Adrenal gland (tissue), 12 donors: ENCODE results near the gene ZNF488. TPM values are rescaled to one million over a fixed set of nuclear protein-coding genes. Genes with fewer than 3 reads are reported as not detected.
"Not testable (repeated sequence)": the region's sequence is repeated elsewhere in the genome, so short reads cannot be mapped to it uniquely, and the experiment has no call there.

Experiments
- DNase-seq, 7 donors: peaks; one replicate each; pipeline ENCODE4 v3.0.0-alpha.2; 2019 to 2020
- H3K27ac ChIP-seq, 5 donors: fragments of 200-600 bp; sonication (generic) in 4 of 5; 1 replicate in 3 of 5; 2 replicates in 2 of 5; pipeline versions ENCODE4 v1.5.1 to v1.8.0; 2016 to 2020; ENCODE audit warnings: mild to moderate bottlenecking in 1 of 5
- H3K27me3 ChIP-seq: fragments of 200-600 bp; 2 replicates; pipeline ENCODE4 v1.8.0; 2021
- H3K36me3 ChIP-seq, 2 donors: fragments of 200-600 bp; replicated peaks in 1 of 2; 1 replicate in 1 of 2; 2 replicates in 1 of 2; pipeline versions ENCODE4 v1.5.1 to v1.8.0; 2018 to 2022
- H3K4me1 ChIP-seq, 2 donors: fragments of 200-600 bp; replicated peaks in 1 of 2; 1 replicate in 1 of 2; 2 replicates in 1 of 2; pipeline versions ENCODE4 v1.5.1 to v1.8.0; 2018 to 2021
- H3K4me3 ChIP-seq, 4 donors: fragments of 200-600 bp; sonication (generic) in 3 of 4; one replicate each; pipeline ENCODE4 v1.5.1; 2016 to 2018
- H3K9me3 ChIP-seq, 3 donors: fragments of 200-600 bp; sonication (generic) in 1 of 3; replicated peaks in 1 of 3; 1 replicate in 2 of 3; 2 replicates in 1 of 3; pipeline versions ENCODE4 v1.5.1 to v1.8.0; 2016 to 2021
- POLR2A ChIP-seq, 2 donors: fragments of 450-650 bp; IDR thresholded peaks; one replicate each; pipeline ENCODE4 v1.6.1; 2017; ENCODE audit warnings: antibody characterized with exemption in 2 of 2, mild to moderate bottlenecking in 2 of 2, moderate library complexity in 1 of 2
- WGBS, 4 donors: extraction: QIAGEN DNeasy Blood & Tissue Kit in 2 of 4; methylation state at CpG; one replicate each; pipeline versions ENCODE4 v1.1.5 to v1.1.7; 2013 to 2017; 5-methylcytosine and 5-hydroxymethylcytosine counted together
- intact Hi-C, 2 donors: fragments of 100-400 bp; cut with DNase I; formaldehyde crosslinking; loops; one replicate each; pipeline versions ENCODE4 v1.14.1 to v1.15.0; 2022 to 2023
- polyA plus RNA-seq, 3 donors: library from polyadenylated mRNA; stranded (reverse); fragments of 200-250 nt in 2 of 3; fragments of 350-450 nt in 1 of 3; fragmentation: Illumina TruSeq in 1 of 3; extraction: RNeasy Lipid Tissue Mini Kit (QIAGEN cat#74804) in 1 of 3; gene quantifications; one replicate each; pipeline ENCODE4 v1.2.3, GENCODE V29; 2013 to 2014
- total RNA-seq, 9 donors: library from RNA; depleted of rRNA in 4 of 9; stranded (reverse); fragments of >200 nt in 4 of 9; fragments of 120-200 nt in 1 of 9; fragmentation: NEBNext Ultra II Directional in 1 of 9; extraction: Animal tissue kit (Norgen Biotek cat#: 25700) in 1 of 9; gene quantifications; one replicate each; pipeline versions ENCODE4 v1.1.0 to v1.2.4, GENCODE V29; 2013 to 2023
- TF ChIP-seq, protein P1 (sequence below), 6 experiments: fragments of 450-650 bp in 4 of 6; fragments of 200-600 bp in 2 of 6; sonication (generic) in 1 of 6; IDR thresholded peaks; 1 replicate in 5 of 6; 2 replicates in 1 of 6; pipeline versions ENCODE4 v1.5.1 to v1.8.0; 2016 to 2021; ENCODE audit warnings: antibody characterized with exemption in 6 of 6, mild to moderate bottlenecking in 2 of 6, moderate library complexity in 1 of 6
- donor health status: healthy with polysubstance abuse.
- donor health status: Bipolar disorder and iron deficiency.
- donor health status: DM: yes; HTN: yes; CAD: no.
- donor health status: DM: no; HTN: no; CAD: no.
- donor health status: DM: no; HTN: no; CAD: no.
- donor health status: DM: yes; HTN: yes; CAD: no.

ZNF488 gene
- total and polyA plus RNA-seq, 12 donors, result 0.03 to 0.20 (median 0.11) TPM; not detected in 3

DNA sequence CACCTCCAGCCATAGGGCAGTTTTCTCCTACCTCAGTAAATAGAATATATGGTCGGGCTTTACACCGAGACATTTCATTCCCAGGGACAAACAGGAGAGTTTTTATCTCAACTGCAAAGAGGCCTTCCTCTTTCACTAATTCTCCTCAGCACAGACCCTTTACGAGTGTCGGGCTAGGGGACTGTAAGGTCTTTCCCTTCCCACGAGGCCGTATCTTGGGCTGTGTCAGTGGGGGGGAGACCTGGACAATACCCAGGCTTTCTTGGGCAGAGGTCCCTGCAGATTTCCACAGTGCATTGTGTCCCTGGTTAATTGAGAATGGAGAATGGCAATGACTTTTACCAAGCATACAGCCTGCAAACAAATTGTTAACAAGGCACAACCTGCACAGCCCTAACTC lies 13.2 kb upstream of the ZNF488 start:
- 89 to 93% (median 92%) methylated on average over 6 of the region's 6 CpGs for WGBS, 4 donors
- TF ChIP-seq POLR2A (IDR thresholded peaks at IDR 0.05), result no peak
- TF ChIP-seq, protein P1, sequence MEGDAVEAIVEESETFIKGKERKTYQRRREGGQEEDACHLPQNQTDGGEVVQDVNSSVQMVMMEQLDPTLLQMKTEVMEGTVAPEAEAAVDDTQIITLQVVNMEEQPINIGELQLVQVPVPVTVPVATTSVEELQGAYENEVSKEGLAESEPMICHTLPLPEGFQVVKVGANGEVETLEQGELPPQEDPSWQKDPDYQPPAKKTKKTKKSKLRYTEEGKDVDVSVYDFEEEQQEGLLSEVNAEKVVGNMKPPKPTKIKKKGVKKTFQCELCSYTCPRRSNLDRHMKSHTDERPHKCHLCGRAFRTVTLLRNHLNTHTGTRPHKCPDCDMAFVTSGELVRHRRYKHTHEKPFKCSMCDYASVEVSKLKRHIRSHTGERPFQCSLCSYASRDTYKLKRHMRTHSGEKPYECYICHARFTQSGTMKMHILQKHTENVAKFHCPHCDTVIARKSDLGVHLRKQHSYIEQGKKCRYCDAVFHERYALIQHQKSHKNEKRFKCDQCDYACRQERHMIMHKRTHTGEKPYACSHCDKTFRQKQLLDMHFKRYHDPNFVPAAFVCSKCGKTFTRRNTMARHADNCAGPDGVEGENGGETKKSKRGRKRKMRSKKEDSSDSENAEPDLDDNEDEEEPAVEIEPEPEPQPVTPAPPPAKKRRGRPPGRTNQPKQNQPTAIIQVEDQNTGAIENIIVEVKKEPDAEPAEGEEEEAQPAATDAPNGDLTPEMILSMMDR (IDR thresholded peaks at IDR 0.05), result no peak
- H3K4me3 ChIP-seq, result no peak overlapping the region

DNA sequence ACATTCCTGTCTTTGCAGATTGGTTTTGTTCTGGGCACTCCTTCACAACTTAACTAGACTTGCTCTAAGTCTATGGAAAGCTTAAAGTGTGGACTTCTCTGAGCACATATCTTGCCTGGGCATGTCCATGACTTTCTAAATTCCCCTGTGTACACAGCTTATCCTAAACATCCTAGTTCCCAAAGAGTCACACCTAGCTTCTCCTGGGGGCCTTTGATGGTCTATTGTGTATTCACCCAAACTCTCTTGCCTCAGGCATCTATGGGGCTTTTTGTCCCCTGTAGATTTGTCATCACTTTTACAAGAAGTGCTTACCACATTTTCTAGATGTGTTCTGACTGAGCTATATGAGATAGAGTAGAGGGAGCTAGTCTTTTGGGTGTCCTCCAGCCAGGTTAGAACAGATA lies 12.2 kb upstream of the ZNF488 start:
- no peak overlapping the region for H3K4me3 ChIP-seq
- no peak overlapping the region for H3K27ac ChIP-seq
- intact Hi-C loops, result no loop called here
- no peaks in the 10 kb centered on the region for H3K27me3 ChIP-seq
- no peaks in the 10 kb centered on the region for H3K36me3 ChIP-seq
- no peaks in the 10 kb centered on the region for H3K9me3 ChIP-seq
- TF ChIP-seq POLR2A (IDR thresholded peaks at IDR 0.05), result no peak
- TF ChIP-seq, protein P1 (IDR thresholded peaks at IDR 0.05), result no peak
- H3K4me1 ChIP-seq, result no peaks in the 10 kb centered on the region
- peak in 1 of 7 donors; percentile 3 for DNase-seq

More for the DNA sequence above, 13.2 kb upstream of the ZNF488 start:
- intact Hi-C loops, result no loop called here
- Histone ChIP-seq H3K4me1 (peaks cover 3 to 4% of the 10 kb centered on the region in 2 donors), H3K36me3 (no peaks in the 10 kb centered on the region), H3K9me3 (no peaks in the 10 kb centered on the region), H3K27me3 (no peaks in the 10 kb centered on the region), H3K27ac (no peak overlapping the region)
- peak in 1 of 7 donors; percentile 21 for DNase-seq

DNA sequence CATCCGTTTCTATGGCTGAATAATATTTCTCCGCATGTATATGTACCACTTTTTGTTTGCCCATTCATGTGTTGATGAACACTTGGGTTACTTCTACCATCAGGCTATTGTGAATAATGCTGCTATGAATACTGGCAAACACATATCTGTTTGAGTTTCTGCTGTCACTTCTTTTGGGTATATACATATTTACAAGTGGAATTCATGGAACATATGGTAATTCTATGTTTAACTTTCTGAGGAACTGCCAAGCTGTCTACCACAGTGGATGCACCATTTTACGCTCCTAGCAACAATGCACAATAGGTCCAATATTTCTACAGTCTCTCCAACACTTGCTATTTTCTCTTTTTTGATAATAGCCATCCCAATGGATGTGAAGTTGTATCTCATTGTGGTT lies 5.5 kb upstream of the ZNF488 start:
- Histone ChIP-seq H3K27ac (no peak overlapping the region), H3K4me1 (peaks cover 0 to 4% of the 10 kb centered on the region in 2 donors), H3K27me3 (no peaks in the 10 kb centered on the region), H3K9me3 (no peaks in the 10 kb centered on the region), H3K4me3 (no peak overlapping the region), H3K36me3 (no peaks in the 10 kb centered on the region)
- TF ChIP-seq, protein P1 (IDR thresholded peaks at IDR 0.05), result no peak
- TF ChIP-seq POLR2A (IDR thresholded peaks at IDR 0.05), result no peak
- no peak for DNase-seq
- 89 to 91% (median 89%) methylated on average over 3 of the region's 3 CpGs for WGBS, 4 donors
- intact Hi-C loops, result no loop called here

DNA sequence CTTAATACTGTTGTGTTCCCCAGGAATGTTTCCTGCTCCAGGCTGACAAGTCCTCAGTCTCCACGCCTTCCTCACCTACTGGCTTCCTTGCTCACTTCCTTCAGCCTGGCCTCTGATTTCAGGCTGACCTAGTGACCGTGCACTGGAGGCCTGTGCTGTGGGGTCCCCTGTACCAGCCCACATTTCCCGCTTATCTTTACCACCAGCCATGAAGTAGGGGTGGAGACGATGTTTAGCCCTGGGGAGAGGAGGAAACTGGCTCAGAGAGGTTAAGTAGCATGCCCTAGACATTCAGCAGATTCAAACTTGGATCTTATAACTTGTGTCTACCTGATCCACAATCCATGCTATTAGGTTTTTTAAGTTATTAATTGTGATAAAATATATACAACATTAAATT lies 4.8 kb upstream of the ZNF488 start:
- peaks cover 0 to 7% of the 10 kb centered on the region in 2 donors for H3K4me1 ChIP-seq
- no peaks in the 10 kb centered on the region for H3K27me3 ChIP-seq
- intact Hi-C loops, result no loop called here
- H3K27ac ChIP-seq, result no peak overlapping the region
- no peak overlapping the region for H3K4me3 ChIP-seq
- DNase-seq, result peak in 2 of 7 donors; percentile 5 to 10
- TF ChIP-seq, protein P1 (IDR thresholded peaks at IDR 0.05), result no peak
- WGBS, 4 donors, result 84 to 90% (median 87%) methylated on average over 4 of the region's 4 CpGs
- no peaks in the 10 kb centered on the region for H3K9me3 ChIP-seq
- no peaks in the 10 kb centered on the region for H3K36me3 ChIP-seq

DNA sequence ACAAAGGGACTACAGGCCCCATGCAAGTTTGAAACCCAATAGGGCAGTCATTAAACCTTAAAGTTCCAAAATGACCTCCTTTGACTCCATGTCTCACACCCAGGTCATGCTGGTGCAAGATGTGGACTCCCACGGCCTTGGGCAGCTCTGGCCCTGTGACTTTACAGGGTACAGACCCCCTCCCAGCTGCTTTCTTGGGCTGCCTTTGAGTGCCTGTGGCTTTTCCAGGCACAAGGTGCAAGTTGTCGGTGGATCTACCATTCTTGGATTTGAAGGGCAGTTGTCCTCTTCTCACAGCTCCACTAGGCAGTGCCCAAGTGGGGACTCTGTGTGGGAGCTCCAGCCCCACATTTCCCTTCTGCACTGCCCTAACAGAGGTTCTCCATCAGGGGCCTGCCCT lies 2.0 kb upstream of the ZNF488 start:
- intact Hi-C loops, H3K4me3 ChIP-seq, H3K27me3 ChIP-seq, H3K36me3 ChIP-seq, H3K9me3 ChIP-seq, H3K4me1 ChIP-seq, H3K27ac ChIP-seq: not testable (repeated sequence)
- DNase-seq, result peak in 1 of 7 donors; percentile 24
- 75 to 86% (median 85%) methylated on average over 2 of the region's 2 CpGs for WGBS, 4 donors
